Right atrium auricular region (tissue), 2 donors: ENCODE results near the gene FARS2. TPM values are rescaled to one million over a fixed set of nuclear protein-coding genes. Genes with fewer than 3 reads are reported as not detected.

Source experiments
- DNase-seq: peaks from one replicate; pipeline ENCODE4 v3.0.0-alpha.2; 2019; ENCODE audit warnings: low spot score
- H3K27ac ChIP-seq, 2 donors: fragments of 200-600 bp; sonication (generic); 1 replicate in 1 of 2; 2 replicates in 1 of 2; pipeline ENCODE4 v1.5.1; 2016 to 2019
- H3K27me3 ChIP-seq, 2 donors: fragments of 200-600 bp; sonication (generic); one replicate each; pipeline versions ENCODE4 v1.5.1 to v1.6.0; 2017 to 2019
- H3K36me3 ChIP-seq: fragments of 200-600 bp; sonication (generic); one replicate; pipeline ENCODE4 v1.5.1; 2016
- H3K4me1 ChIP-seq, 2 donors: fragments of 200-600 bp; sonication (generic); one replicate each; pipeline versions ENCODE4 v1.5.1 to v1.6.0; 2017 to 2019
- H3K4me3 ChIP-seq, 2 donors: fragments of 200-600 bp; sonication (generic); 1 replicate in 1 of 2; 2 replicates in 1 of 2; pipeline ENCODE4 v1.5.1; 2017 to 2019; ENCODE audit warnings: mild to moderate bottlenecking in 1 of 2, moderate library complexity in 1 of 2
- H3K9me3 ChIP-seq, 2 donors: fragments of 200-600 bp; sonication (generic); one replicate each; pipeline ENCODE4 v1.5.1; 2019
- total RNA-seq, 2 donors: library from RNA; depleted of rRNA; stranded (reverse); fragments of >200 nt; gene quantifications; one replicate each; pipeline ENCODE4 v1.1.0, GENCODE V29; 2016
- TF ChIP-seq, protein P1 (sequence below), 2 donors: fragments of 200-600 bp; sonication (generic); IDR thresholded peaks; one replicate each; pipeline ENCODE4 v1.5.1; 2019; ENCODE audit warnings: antibody characterized with exemption in 2 of 2

The FARS2 gene
- total RNA-seq, 2 donors from 2014 or later = 9.4 to 15.0 TPM

DNA sequence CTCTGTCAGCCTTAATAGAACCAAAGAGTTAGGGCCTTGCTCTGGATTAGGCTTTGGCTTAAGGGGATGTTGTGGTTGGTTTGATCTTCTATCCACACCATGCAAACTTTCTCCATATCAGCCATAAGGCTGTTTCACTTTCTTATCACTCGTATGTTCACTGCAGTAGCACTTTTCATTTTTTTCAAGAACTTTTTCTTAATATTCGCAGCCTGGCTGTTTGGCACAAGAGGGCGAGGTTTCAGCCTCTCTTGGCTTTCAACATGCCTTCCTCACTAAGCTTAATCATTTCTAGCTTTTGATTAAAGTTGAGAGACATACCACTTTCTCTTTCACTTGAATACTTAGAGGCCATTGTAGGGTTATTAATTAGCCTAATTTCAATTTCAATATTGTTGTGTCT lies 552.3 kb downstream of the FARS2 start:
- DNase-seq = no peak
- TF ChIP-seq, protein P1, sequence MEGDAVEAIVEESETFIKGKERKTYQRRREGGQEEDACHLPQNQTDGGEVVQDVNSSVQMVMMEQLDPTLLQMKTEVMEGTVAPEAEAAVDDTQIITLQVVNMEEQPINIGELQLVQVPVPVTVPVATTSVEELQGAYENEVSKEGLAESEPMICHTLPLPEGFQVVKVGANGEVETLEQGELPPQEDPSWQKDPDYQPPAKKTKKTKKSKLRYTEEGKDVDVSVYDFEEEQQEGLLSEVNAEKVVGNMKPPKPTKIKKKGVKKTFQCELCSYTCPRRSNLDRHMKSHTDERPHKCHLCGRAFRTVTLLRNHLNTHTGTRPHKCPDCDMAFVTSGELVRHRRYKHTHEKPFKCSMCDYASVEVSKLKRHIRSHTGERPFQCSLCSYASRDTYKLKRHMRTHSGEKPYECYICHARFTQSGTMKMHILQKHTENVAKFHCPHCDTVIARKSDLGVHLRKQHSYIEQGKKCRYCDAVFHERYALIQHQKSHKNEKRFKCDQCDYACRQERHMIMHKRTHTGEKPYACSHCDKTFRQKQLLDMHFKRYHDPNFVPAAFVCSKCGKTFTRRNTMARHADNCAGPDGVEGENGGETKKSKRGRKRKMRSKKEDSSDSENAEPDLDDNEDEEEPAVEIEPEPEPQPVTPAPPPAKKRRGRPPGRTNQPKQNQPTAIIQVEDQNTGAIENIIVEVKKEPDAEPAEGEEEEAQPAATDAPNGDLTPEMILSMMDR (IDR thresholded peaks at IDR 0.05) = no peak
- Histone ChIP-seq H3K27ac (no peak overlapping the region), H3K36me3 (no peaks in the 10 kb centered on the region), H3K4me3 (no peak overlapping the region), H3K9me3 (no peaks in the 10 kb centered on the region), H3K4me1 (no peaks in the 10 kb centered on the region), H3K27me3 (no peaks in the 10 kb centered on the region)

DNA sequence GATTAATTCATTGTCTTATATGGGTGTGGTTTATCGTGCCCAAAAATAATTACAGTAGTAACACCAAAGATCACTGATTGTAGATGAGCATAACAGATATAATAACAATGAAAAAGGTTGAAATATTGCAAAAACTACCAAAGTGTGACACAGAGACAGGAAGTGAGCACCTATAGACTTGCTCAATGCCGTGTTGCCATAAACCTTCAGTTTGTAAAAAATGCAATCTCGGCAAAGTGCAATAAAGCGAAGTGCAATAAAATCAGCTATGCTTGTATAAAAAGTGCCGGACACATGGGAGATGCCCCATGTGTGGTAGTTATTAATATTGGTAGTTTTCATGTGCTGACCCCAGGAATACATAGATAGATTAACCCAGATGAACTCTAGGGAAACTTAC lies 552.8 kb downstream of the FARS2 start:
- Histone ChIP-seq H3K27me3 (no peaks in the 10 kb centered on the region), H3K4me3 (no peak overlapping the region), H3K36me3 (no peaks in the 10 kb centered on the region), H3K27ac (no peak overlapping the region), H3K9me3 (no peaks in the 10 kb centered on the region), H3K4me1 (no peaks in the 10 kb centered on the region)
- no peak for DNase-seq
- TF ChIP-seq, protein P1 (IDR thresholded peaks at IDR 0.05) = no peak

DNA sequence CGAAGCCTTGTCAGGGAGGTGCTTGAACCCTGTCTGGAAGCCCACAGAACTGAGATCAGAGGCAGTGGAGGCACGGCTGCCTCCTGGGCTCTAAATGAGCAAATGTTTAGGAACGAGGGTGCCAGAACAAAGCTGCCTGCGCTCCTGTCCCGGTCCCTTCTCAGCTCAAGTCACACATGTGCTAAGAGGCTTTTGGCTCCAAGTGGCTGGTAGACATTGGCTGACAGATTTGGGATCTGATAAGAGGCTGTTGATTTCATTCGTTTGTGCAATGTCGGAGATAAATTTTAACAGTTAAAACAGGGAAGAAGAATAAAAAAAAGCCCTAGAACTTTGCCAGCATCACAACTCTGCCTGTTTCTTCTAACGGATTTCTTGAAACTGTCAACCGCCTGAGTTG lies 553.6 kb downstream of the FARS2 start:
- Histone ChIP-seq H3K27me3 (no peaks in the 10 kb centered on the region), H3K36me3 (no peaks in the 10 kb centered on the region), H3K9me3 (no peaks in the 10 kb centered on the region), H3K4me1 (no peaks in the 10 kb centered on the region), H3K4me3 (no peak overlapping the region), H3K27ac (no peak overlapping the region)
- TF ChIP-seq, protein P1 (IDR thresholded peaks at IDR 0.05) = no peak
- DNase-seq = no peak

DNA sequence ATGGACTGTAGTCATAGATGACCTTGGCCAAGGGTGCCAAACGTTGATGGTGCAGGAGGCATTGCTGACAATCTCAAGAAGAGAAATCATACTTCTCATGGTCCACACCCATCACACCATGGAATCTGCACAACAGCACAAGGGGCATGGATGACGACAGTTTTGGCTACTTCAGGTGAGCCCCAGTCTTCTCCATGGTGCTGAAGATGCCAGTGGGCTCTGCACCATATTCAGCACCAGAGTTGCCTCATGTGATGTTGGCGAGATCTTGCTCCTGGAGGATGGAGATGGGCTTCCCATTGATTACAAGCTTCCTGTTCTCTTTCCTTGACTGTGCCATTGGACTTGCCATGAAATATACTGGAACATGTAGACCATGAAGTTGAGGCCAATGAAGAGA lies 556.6 kb downstream of the FARS2 start:
- no peaks in the 10 kb centered on the region for H3K36me3 ChIP-seq
- no peak for DNase-seq
- H3K4me1 ChIP-seq = no peaks in the 10 kb centered on the region
- TF ChIP-seq, protein P1 (IDR thresholded peaks at IDR 0.05) = no peak
- H3K9me3 ChIP-seq = no peaks in the 10 kb centered on the region
- no peaks in the 10 kb centered on the region for H3K27me3 ChIP-seq
- H3K4me3 ChIP-seq = no peak overlapping the region
- no peak overlapping the region for H3K27ac ChIP-seq

DNA sequence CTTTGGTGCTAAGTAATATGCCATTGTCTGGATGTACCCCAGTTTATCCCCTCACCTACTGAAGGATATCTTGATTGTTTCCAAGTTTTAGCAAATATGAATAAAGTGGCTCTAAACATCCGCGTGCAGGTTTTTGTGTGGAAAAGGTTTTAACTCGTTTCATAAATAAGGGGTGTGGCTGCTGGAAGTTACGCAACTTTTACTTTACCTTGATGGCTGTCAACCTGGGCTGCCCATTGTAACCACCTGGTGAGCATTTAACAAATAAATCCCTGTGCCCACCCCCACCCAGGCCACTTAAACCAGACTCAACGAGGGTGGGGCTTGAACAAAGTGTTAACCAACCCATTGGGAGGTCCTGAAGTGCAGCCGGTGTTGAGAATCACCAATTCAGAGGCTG lies 557.6 kb downstream of the FARS2 start:
- H3K36me3 ChIP-seq = no peaks in the 10 kb centered on the region
- no peak overlapping the region for H3K4me3 ChIP-seq
- no peaks in the 10 kb centered on the region for H3K27me3 ChIP-seq
- H3K9me3 ChIP-seq = no peaks in the 10 kb centered on the region
- no peaks in the 10 kb centered on the region for H3K4me1 ChIP-seq
- TF ChIP-seq, protein P1 (IDR thresholded peaks at IDR 0.05) = no peak
- H3K27ac ChIP-seq = no peak overlapping the region
- no peak for DNase-seq

Other genes starting within 250 kb of the FARS2 start
- gene PPP1R3G, start 176.2 kb upstream of the FARS2 start, total RNA-seq = 10 to 100 TPM in 1 of 2 donors, 1 to 10 TPM in 1; 8.8 to 16.4 TPM
- gene LYRM4, start 563 bp upstream of the FARS2 start, total RNA-seq = 10 to 100 TPM; 19.1 to 22.5 TPM